GM13976 (cell line): ENCODE data around the gene C1QB.

Experiments
- DNase-seq: peaks from one replicate; pipeline ENCODE4 v3.0.0; 2012; ENCODE audit warnings: low spot score
- in situ Hi-C: fragments of 300-500 bp; cut with MboI; formaldehyde crosslinking; loops from one replicate; pipeline ENCODE4 v1.12.0; 2022; ENCODE audit warnings: low sequenced_read_pairs, mixed read lengths, inconsistent platforms; ENCODE audit not compliant: unreplicated experiment
- TF ChIP-seq, protein P1 (sequence below): IDR thresholded peaks from 2 replicates; pipeline ENCODE4 v1.5.1; 2012; ENCODE audit warnings: borderline replicate concordance, mild to moderate bottlenecking; ENCODE audit not compliant: insufficient read depth; ENCODE audit errors: extremely low read depth, missing control alignments, control extremely low read depth

C1QB gene, protein sequence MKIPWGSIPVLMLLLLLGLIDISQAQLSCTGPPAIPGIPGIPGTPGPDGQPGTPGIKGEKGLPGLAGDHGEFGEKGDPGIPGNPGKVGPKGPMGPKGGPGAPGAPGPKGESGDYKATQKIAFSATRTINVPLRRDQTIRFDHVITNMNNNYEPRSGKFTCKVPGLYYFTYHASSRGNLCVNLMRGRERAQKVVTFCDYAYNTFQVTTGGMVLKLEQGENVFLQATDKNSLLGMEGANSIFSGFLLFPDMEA

DNA sequence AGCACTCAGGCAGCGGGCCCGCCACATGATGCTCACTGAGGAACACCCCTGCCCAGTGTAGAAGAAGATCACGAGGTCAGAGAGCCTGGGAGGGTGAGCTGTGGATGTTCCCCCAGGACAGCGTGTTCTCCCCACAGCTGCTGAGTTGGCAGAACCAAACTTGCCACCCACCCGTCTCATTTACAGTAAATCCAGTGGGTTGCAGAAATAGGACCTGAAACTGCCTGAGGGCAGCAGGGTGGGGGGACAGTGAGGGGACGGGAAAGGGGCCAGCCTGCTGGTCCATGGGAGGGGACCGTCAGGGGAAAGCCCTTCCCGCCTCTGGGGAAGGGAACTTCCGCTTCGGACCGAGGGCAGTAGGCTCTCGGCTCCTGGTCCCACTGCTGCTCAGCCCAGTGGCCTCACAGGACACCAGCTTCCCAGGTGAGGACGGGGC is at the start of gene C1QB:
C1QB (plus strand) TSS at position 356 of the 436 bp plus-strand sequence. CDS start 6,227 bp downstream, outside the sequence.
- DNase-seq = no peak
- TF ChIP-seq, protein P1, sequence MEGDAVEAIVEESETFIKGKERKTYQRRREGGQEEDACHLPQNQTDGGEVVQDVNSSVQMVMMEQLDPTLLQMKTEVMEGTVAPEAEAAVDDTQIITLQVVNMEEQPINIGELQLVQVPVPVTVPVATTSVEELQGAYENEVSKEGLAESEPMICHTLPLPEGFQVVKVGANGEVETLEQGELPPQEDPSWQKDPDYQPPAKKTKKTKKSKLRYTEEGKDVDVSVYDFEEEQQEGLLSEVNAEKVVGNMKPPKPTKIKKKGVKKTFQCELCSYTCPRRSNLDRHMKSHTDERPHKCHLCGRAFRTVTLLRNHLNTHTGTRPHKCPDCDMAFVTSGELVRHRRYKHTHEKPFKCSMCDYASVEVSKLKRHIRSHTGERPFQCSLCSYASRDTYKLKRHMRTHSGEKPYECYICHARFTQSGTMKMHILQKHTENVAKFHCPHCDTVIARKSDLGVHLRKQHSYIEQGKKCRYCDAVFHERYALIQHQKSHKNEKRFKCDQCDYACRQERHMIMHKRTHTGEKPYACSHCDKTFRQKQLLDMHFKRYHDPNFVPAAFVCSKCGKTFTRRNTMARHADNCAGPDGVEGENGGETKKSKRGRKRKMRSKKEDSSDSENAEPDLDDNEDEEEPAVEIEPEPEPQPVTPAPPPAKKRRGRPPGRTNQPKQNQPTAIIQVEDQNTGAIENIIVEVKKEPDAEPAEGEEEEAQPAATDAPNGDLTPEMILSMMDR = no peak
- in situ Hi-C loops = no loop called here

DNA sequence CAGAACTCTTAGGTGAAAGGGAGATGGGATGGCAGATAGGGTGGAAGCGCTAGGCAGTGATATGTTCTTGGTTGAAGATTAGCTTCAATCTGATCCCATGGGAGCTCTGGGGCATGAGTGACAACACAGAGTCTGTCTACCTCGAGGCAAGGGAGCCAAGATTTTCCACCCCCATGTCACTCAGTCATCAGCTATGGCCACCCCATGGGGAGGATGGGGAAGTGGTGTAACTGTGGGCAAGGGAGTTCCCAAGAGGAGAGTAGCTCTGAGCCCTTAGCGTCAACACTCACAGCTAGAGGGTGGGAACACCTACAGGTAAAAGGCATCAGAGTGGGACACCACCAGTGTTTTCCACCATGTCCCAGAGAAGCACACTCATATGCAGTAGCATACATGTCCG is 46.9 kb upstream of the C1QB start:
- in situ Hi-C loops = no loop called here
- DNase-seq = no peak
- TF ChIP-seq, protein P1 = no peak

DNA sequence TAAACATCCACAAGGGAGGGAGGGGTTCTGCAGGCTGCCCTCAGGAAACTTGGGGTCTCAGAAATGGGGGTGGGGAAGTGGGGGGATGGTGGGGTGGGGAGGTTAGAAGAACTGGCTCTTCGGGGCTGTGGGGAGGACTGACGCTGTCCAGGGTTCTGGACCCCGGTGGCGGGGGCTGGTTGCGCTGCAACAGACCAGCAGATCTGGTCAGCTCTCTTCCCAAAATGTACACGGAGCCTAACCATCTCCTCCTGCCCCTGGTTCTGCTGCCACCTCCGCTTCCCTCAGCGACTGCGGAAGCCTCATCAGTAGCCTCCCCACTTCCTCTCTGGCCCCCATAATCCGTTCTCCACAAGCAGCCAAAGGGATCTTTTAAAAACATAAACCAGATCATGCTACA is 45.9 kb upstream of the C1QB start:
- TF ChIP-seq, protein P1 = no peak
- DNase-seq = no peak
- in situ Hi-C loops = no loop called here

DNA sequence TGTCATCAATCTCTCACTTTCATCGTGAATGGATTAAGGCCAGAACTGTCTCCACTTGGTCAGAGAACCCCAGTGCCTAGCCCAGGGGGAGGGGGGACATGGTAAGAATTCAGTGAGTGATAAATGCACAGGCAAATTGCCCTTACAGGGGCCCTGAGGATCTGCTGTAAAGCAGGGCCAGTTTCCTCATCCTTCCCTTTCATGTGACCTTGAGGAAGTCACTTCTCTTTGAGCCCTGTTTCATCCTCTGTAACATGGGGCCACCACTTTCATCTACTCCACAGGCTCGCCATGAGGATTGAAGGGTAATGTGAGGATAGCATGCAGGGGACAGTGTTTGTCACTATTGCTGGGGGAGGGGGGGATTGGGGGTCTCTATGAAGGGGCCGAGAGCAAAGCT is 44.7 kb upstream of the C1QB start:
- in situ Hi-C loops = no loop called here
- TF ChIP-seq, protein P1 = no peak
- DNase-seq = no peak

DNA sequence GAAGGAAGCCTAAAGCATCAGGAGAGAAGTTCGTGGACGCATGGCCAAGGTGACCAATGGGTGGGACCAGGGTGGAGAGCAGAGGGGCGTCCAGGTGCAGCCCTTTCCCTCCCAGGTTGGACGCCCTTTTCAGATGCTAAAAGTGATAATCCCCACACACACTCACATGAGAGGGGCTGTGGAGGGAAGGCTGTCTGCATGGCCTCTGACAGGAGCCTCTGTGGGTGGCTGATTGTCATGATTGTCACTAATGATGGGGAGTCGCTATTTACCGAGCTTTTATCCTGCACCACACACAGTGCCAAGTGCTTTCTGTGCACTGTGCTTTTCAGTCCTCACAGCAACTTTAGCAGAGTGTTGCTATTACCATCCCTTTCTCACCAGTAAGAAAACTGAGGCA is 43.7 kb upstream of the C1QB start:
- in situ Hi-C loops = no loop called here

DNA sequence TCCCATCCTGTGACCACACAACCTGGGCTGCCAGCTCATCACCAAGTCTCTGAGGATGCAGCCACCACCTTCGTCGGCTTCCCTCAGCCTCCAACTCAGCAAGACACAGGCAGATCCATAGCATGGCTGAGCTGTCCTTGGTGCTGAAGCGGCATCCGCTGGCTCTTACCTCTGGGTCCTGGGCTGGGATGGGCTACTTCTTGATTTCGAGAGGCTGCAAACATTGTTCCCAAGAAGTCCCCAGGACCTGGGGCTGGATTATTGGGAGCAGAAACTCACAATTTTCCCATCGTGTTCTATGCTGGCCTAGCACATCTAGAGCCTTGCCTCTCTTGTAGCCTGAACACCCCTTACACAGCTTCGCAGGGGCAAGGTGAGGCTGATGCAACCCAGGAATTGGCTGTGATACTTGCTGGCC is 41.5 kb upstream of the C1QB start:
- no peak for DNase-seq
- in situ Hi-C loops = no loop called here
- TF ChIP-seq, protein P1 = no peak

More for the DNA sequence above, 43.7 kb upstream of the C1QB start:
- DNase-seq = no peak
- TF ChIP-seq, protein P1 = no peak
